Measurements from ENCODE around the gene CHST9.

CHST9 gene

DNA sequence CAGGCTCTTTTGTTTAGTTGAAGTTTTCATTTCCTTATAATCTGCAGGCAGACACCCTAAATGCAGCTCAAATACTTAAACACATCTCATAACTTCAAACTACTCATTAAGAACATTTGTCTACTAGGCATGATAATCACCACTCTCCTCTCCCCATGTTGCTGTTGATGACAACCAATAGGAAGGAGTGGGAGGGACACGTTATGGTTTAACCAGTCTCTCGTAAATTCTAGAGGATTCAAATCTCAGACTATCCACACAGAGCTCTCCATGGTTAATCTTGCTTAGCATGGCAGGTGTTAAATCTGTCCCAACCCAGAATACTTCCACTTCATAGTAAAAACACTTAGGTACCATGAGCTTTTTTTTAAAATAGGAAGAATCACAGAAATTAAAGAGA lies 192.2 kb downstream of the CHST9 start:
- Histone ChIP-seq H4K20me1 (ENCODE audit: control insufficient read depth, insufficient read depth, low read depth, low read length) (no peaks in the 10 kb centered on the region), H3K4me1 (ENCODE audit: control insufficient read depth, low read length) (peaks cover 4% of the 10 kb centered on the region), H3K79me2 (ENCODE audit: control insufficient read depth, low read length) (no peaks in the 10 kb centered on the region), H3K4me3 (ENCODE audit: low read length) (no peak overlapping the region), H3K4me2 (ENCODE audit: low read length) (no peak overlapping the region), H3K9me3 (ENCODE audit: control insufficient read depth, insufficient read depth, low read length) (peaks cover 4% of the 10 kb centered on the region; the same call in 1 of the 2 replicates), H3F3A (ENCODE audit: control insufficient read depth, insufficient read depth) (no peaks in the 10 kb centered on the region), H3K9me2 (replicated peaks; ENCODE audit: control insufficient read depth, low read length) (no peaks in the 10 kb centered on the region), H3K36me3 (ENCODE audit: control insufficient read depth, low read length) (no peaks in the 10 kb centered on the region), H3K27ac (ENCODE audit: low read depth, low read length) (no peak overlapping the region), H3K27me3 (ENCODE audit: control insufficient read depth, low read length) (no peaks in the 10 kb centered on the region)
- no peak for TF ChIP-seq EZH2phosphoT487 (IDR thresholded peaks at IDR 0.05; ENCODE audit: borderline replicate concordance, low read length)
- TF ChIP-seq, protein P1, sequence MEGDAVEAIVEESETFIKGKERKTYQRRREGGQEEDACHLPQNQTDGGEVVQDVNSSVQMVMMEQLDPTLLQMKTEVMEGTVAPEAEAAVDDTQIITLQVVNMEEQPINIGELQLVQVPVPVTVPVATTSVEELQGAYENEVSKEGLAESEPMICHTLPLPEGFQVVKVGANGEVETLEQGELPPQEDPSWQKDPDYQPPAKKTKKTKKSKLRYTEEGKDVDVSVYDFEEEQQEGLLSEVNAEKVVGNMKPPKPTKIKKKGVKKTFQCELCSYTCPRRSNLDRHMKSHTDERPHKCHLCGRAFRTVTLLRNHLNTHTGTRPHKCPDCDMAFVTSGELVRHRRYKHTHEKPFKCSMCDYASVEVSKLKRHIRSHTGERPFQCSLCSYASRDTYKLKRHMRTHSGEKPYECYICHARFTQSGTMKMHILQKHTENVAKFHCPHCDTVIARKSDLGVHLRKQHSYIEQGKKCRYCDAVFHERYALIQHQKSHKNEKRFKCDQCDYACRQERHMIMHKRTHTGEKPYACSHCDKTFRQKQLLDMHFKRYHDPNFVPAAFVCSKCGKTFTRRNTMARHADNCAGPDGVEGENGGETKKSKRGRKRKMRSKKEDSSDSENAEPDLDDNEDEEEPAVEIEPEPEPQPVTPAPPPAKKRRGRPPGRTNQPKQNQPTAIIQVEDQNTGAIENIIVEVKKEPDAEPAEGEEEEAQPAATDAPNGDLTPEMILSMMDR (IDR thresholded peaks at IDR 0.05; ENCODE audit: low read depth, low read length, poor library complexity, severe bottlenecking), result no peak

DNA sequence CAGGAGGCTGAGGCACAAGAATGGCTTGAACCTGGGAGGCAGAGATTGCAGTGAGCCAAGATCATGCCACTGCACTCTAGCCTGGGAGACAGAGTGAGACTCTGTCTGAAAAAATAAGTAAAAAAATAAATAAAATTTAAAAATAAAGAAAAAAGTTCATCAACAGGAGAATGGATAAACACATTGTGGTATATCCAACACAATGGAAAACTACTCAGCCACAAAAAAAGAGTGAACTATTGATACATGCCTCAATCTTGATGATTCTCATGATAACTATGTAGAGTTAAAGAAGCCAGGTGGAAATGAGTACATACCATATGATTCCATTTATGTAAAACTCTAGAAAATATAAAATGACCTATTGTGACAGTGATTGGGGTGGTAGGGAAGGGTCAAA lies 195.3 kb downstream of the CHST9 start:
- Histone ChIP-seq H3K4me1 (ENCODE audit: control insufficient read depth, low read length) (peaks cover 4% of the 10 kb centered on the region), H3K4me2 (ENCODE audit: low read length) (no peak overlapping the region), H3K79me2 (ENCODE audit: control insufficient read depth, low read length) (no peaks in the 10 kb centered on the region), H3K9me3 (ENCODE audit: control insufficient read depth, insufficient read depth, low read length) (peaks cover 13% of the 10 kb centered on the region), H3F3A (ENCODE audit: control insufficient read depth, insufficient read depth) (no peaks in the 10 kb centered on the region), H3K27me3 (ENCODE audit: control insufficient read depth, low read length) (no peaks in the 10 kb centered on the region), H3K36me3 (ENCODE audit: control insufficient read depth, low read length) (no peaks in the 10 kb centered on the region), H3K4me3 (ENCODE audit: low read length) (no peak overlapping the region), H4K20me1 (ENCODE audit: control insufficient read depth, insufficient read depth, low read depth, low read length) (no peaks in the 10 kb centered on the region), H3K27ac (ENCODE audit: low read depth, low read length) (no peak overlapping the region), H3K9me2 (replicated peaks; ENCODE audit: control insufficient read depth, low read length) (no peaks in the 10 kb centered on the region)
- TF ChIP-seq, protein P1 (IDR thresholded peaks at IDR 0.05; ENCODE audit: low read depth, low read length, poor library complexity, severe bottlenecking), result no peak
- no peak for TF ChIP-seq EZH2phosphoT487 (IDR thresholded peaks at IDR 0.05; ENCODE audit: borderline replicate concordance, low read length)

DNA sequence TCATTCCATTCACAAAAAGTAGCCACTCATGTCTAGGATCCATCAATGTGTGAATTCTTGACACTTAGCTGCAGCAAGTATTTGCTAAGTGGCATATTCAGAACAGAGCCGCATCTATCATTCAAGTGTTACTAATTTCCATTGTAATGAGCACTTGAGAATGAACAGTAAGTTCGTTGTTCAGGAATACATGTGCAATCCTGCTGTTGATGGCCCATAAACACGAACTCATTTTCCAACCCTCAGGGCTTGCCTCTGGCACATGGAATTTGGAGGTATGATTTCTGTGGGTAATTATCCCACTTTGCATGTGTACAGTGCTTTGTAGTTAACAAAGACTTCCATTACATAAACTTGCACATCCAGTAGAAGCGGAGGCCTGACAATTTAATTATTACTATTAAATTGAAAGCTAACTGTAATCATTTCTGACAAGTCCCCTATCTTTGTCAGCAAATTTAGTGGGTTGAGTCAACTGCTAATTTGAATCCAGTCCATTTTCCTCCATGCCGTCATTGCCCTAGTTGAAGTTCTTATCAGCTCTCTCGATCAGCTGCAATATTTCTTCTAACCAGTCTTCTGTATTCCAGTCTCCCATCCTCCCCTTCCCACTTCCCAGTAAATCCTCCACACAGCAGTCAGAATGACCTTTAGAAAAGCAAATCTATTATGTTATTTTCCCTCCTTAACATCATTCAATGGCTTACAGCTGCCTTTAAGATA lies 203.6 kb downstream of the CHST9 start:
- Histone ChIP-seq H3K4me1 (ENCODE audit: control insufficient read depth, low read length) (peaks cover 39% of the 10 kb centered on the region), H3F3A (ENCODE audit: control insufficient read depth, insufficient read depth) (peaks cover 19% of the 10 kb centered on the region), H3K79me2 (ENCODE audit: control insufficient read depth, low read length) (no peaks in the 10 kb centered on the region), H3K4me3 (ENCODE audit: low read length) (no peak overlapping the region), H3K27me3 (ENCODE audit: control insufficient read depth, low read length) (no peaks in the 10 kb centered on the region), H3K27ac (ENCODE audit: low read depth, low read length) (no peak overlapping the region), H3K36me3 (ENCODE audit: control insufficient read depth, low read length) (peaks cover 6% of the 10 kb centered on the region; the same call in 1 of the 2 replicates), H3K9me3 (ENCODE audit: control insufficient read depth, insufficient read depth, low read length) (peaks cover 5% of the 10 kb centered on the region; the same call in 1 of the 2 replicates), H3K9me2 (replicated peaks; ENCODE audit: control insufficient read depth, low read length) (no peaks in the 10 kb centered on the region), H3K4me2 (ENCODE audit: low read length) (no peak overlapping the region), H4K20me1 (ENCODE audit: control insufficient read depth, insufficient read depth, low read depth, low read length) (no peaks in the 10 kb centered on the region)
- TF ChIP-seq EZH2phosphoT487 (IDR thresholded peaks at IDR 0.05; ENCODE audit: borderline replicate concordance, low read length), result no peak
- TF ChIP-seq, protein P1 (IDR thresholded peaks at IDR 0.05; ENCODE audit: low read depth, low read length, poor library complexity, severe bottlenecking), result no peak

All from DOHH2 (cell line).